ENCODE measurements around the gene PAX8. TPM values are rescaled to one million over a fixed set of nuclear protein-coding genes. Genes with fewer than 3 reads are reported as not detected.

The PAX8 gene
- total RNA-seq, 1 donor from 2014 or later, result 0.44 TPM

DNA sequence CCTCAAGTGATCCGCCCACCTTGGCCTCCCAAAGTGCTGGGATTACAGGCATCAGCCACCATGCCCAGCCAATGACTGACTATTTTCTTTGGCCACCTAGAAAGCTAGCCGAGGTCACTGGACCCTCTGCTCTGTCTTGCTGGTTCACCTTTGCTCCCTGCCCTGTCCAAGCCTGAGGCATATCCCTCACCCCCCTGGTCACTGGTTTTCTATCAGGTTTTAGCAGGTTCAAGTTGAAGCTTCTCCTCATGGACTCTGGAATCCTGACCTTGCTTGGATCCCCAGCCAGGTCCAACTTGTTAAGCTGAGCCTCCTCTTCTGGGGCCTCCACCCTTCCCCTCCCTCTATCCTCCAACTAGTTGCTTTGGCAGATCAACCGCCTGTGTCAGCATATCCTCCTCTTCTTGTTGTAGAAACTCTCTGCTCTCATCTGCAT lies 33.4 kb downstream of the PAX8 start:
- no peak for DNase-seq
- no peak overlapping the region for H3K27ac ChIP-seq (replicated peaks)
- no peak overlapping the region for H3K4me3 ChIP-seq
- TF ChIP-seq, protein P1, sequence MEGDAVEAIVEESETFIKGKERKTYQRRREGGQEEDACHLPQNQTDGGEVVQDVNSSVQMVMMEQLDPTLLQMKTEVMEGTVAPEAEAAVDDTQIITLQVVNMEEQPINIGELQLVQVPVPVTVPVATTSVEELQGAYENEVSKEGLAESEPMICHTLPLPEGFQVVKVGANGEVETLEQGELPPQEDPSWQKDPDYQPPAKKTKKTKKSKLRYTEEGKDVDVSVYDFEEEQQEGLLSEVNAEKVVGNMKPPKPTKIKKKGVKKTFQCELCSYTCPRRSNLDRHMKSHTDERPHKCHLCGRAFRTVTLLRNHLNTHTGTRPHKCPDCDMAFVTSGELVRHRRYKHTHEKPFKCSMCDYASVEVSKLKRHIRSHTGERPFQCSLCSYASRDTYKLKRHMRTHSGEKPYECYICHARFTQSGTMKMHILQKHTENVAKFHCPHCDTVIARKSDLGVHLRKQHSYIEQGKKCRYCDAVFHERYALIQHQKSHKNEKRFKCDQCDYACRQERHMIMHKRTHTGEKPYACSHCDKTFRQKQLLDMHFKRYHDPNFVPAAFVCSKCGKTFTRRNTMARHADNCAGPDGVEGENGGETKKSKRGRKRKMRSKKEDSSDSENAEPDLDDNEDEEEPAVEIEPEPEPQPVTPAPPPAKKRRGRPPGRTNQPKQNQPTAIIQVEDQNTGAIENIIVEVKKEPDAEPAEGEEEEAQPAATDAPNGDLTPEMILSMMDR (IDR thresholded peaks at IDR 0.05; ENCODE audit: borderline replicate concordance), result no peak
- no peaks in the 10 kb centered on the region for H3K27me3 ChIP-seq (ENCODE audit: low read depth)
- intact Hi-C loops (cut with micrococcal nuclease), result loop anchor here (5.0 kb wide), 1 partner anchor 127 kb away; no protein-coding TSS in a partner anchor
- no peaks in the 10 kb centered on the region for H3K9me3 ChIP-seq (replicated peaks)
- no peaks in the 10 kb centered on the region for H3K36me3 ChIP-seq
- H3K4me1 ChIP-seq, result peaks cover 23% of the 10 kb centered on the region

DNA sequence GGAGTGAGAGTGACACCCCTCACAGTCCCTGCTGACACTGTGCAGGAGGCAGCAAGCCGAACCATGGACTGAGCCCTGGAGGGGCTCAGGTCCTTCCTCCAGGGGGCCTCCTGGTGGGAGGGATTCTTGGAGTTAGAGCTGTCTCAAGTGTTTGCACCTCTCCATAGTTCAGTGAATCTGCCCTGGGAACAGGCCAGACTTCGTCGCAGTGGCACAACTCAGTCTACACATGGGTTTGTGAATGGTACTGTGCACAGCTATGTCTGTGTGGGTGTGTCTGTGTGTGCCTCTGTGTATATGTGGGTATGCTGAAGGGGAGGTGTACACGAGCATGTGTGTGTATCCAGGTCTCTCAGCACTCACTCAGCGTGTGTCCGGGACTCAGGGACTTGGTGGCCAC lies 36.4 kb downstream of the PAX8 start:
- Histone ChIP-seq H3K27me3 (ENCODE audit: low read depth) (no peaks in the 10 kb centered on the region), H3K9me3 (replicated peaks) (no peaks in the 10 kb centered on the region), H3K27ac (replicated peaks) (no peak overlapping the region), H3K4me1 (peaks cover 35% of the 10 kb centered on the region), H3K36me3 (no peaks in the 10 kb centered on the region), H3K4me3 (no peak overlapping the region)
- no peak for DNase-seq
- intact Hi-C loops (cut with micrococcal nuclease), result no loop called here
- TF ChIP-seq, protein P1 (IDR thresholded peaks at IDR 0.05; ENCODE audit: borderline replicate concordance), result no peak

DNA sequence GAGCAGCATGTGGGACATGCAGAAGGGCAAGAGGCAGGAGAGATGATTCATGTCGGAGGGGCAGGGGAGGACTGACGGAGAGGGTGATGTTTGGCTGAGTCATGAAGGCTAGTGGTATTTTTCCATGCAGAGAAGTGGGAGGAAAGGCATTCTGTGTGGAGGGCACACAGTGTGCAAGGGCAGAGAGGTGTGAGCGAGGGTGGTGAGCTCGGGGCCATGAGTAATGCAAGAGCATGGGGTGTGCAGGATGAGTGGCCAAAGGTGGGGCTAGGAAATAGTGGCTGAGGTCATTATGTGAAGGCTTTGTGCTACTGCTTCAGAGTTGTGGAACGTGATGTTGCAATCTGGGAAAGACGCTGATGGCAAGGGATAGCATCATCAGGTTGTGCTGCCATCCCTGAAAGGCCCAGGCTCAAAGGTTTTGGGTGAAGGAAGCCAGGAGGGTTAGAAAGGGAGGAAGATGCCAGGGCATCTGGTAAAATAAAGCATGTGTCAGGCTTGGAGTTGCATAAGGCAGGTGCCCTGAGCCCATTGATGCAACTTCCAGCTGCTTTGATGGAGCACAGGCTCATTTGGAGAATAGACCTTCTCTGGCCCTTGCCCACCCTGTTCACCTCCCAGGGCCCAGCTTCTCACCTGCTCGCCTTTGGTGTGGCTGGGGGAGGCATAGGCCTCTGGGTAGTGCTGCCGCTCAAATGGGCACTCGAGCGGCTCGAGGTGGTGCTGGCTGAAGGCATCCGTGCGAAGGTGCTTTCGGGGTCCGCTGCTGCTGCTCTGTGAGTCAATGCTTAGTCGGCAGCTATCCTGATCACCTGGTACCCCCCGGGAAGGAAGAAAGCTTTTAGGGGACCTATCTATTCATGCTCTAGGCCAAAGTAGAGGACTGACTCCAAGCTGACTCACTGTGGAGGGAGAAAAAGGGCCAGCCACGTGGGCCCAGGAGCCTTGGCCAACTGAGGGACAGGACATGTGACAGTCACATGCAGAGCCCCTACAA lies 37.5 kb downstream of the PAX8 start:
- Histone ChIP-seq H3K36me3 (no peaks in the 10 kb centered on the region), H3K4me1 (peaks cover 35% of the 10 kb centered on the region), H3K27ac (replicated peaks) (peak overlapping the region; percentile 64), H3K4me3 (peak overlapping the region; percentile 29), H3K9me3 (replicated peaks) (no peaks in the 10 kb centered on the region), H3K27me3 (ENCODE audit: low read depth) (no peaks in the 10 kb centered on the region)
- intact Hi-C loops (cut with micrococcal nuclease), result no loop called here
- TF ChIP-seq, protein P1 (IDR thresholded peaks at IDR 0.05; ENCODE audit: borderline replicate concordance), result no peak
- DNase-seq, result peak; percentile 41

DNA sequence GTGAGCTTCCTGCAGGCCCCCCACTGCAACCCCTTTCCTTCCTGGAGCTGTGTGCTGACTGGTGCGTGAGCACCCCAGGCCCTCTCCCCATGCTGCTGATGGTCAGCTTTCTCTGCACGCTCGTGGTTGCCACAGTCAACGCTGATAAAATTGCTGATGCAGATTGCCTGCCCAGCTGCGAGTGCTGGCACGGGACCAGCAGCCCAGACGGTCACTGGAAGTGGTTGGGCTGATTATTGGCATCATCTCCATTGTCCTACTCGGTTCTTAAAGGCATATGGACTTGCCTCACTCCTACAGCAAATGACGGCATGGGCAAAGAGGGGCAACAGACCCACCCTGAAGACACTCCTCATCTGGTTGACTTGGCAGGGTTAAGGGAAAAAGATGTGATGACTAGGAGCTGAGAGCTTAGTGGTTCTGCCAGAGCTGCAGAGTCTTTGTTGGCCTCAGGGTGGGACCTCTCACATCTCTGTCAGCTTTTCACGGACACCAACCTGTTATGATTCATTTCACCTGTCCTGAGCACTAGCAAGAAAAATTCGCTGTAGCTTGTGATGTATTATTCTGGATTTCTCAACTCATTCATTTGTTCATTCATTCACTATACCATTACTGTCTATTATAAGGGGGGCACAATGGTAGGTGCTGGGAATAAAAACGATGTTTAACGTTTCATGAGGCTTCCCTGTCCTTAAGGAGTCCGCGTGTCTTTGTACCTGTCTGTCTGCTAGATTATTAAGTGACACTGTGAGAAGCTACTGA lies 38.4 kb downstream of the PAX8 start:
- DNase-seq, result peak; percentile 90
- Histone ChIP-seq H3K27me3 (ENCODE audit: low read depth) (no peaks in the 10 kb centered on the region), H3K36me3 (no peaks in the 10 kb centered on the region), H3K9me3 (replicated peaks) (no peaks in the 10 kb centered on the region), H3K4me3 (peak overlapping the region; percentile 29), H3K27ac (replicated peaks) (peak overlapping the region; percentile 64), H3K4me1 (peaks cover 35% of the 10 kb centered on the region)
- TF ChIP-seq, protein P1 (IDR thresholded peaks at IDR 0.05; ENCODE audit: borderline replicate concordance), result no peak
- intact Hi-C loops (cut with micrococcal nuclease), result no loop called here
